ENCODE data around the gene HEPACAM. TPM values are rescaled to one million over a fixed set of nuclear protein-coding genes. Genes with fewer than 3 reads are reported as not detected.

HEPACAM gene
- total RNA-seq, 6 experiments from 2014 or later: 0.31 TPM; not detected in 5

DNA sequence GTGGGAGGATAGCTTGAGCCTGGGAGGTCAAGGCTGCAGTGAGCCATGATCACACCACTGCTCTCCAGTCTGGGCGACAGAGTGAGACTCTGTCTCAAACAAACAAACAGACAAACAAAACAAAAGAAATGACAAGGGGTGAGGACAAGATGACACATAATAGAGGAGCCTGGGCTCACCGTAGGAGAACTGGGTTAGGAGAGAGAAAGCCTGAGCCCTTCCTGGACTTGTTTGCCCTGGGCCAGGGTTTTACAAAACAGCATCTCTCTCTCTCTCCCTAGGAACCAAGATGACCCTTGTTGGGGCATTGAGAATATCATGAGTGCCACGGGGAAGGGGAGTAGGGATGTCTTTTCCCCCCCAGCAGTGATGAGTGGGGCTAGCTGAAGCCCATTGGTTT lies 54.9 kb downstream of the HEPACAM start:
- TF ChIP-seq, protein P1, sequence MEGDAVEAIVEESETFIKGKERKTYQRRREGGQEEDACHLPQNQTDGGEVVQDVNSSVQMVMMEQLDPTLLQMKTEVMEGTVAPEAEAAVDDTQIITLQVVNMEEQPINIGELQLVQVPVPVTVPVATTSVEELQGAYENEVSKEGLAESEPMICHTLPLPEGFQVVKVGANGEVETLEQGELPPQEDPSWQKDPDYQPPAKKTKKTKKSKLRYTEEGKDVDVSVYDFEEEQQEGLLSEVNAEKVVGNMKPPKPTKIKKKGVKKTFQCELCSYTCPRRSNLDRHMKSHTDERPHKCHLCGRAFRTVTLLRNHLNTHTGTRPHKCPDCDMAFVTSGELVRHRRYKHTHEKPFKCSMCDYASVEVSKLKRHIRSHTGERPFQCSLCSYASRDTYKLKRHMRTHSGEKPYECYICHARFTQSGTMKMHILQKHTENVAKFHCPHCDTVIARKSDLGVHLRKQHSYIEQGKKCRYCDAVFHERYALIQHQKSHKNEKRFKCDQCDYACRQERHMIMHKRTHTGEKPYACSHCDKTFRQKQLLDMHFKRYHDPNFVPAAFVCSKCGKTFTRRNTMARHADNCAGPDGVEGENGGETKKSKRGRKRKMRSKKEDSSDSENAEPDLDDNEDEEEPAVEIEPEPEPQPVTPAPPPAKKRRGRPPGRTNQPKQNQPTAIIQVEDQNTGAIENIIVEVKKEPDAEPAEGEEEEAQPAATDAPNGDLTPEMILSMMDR (IDR thresholded peaks at IDR 0.05): no peak
- no peak overlapping the region for H3K27ac Mint-ChIP-seq
- DNase-seq: no peak
- H3K4me1 Mint-ChIP-seq (ENCODE audit: low read depth): peaks cover 14% of the 10 kb centered on the region
- no peaks in the 10 kb centered on the region for H3K36me3 Mint-ChIP-seq (ENCODE audit: low read depth)
- no peak overlapping the region for H3K4me3 Mint-ChIP-seq
- no peaks in the 10 kb centered on the region for H3K9me3 Mint-ChIP-seq
- H3K27me3 Mint-ChIP-seq (ENCODE audit: insufficient read depth): peaks cover 8% of the 10 kb centered on the region

- no peak for DNase-seq
- Mint-ChIP-seq H3K27me3 (ENCODE audit: insufficient read depth) (peaks cover 8% of the 10 kb centered on the region), H3K4me3 (no peak overlapping the region), H3K9me3 (no peaks in the 10 kb centered on the region), H3K27ac (no peak overlapping the region), H3K4me1 (ENCODE audit: low read depth) (peaks cover 20% of the 10 kb centered on the region), H3K36me3 (ENCODE audit: low read depth) (no peaks in the 10 kb centered on the region)
- TF ChIP-seq, protein P1 (IDR thresholded peaks at IDR 0.05): no peak
These were observed 55.6 kb downstream of the HEPACAM start for GRCh38 chr11:124880290-124880611.

GRCh38 chr11:124879493-124880289 lies 56.2 kb downstream of the HEPACAM start:
- no peak overlapping the region for H3K4me3 Mint-ChIP-seq
- peaks cover 20% of the 10 kb centered on the region for H3K4me1 Mint-ChIP-seq (ENCODE audit: low read depth)
- H3K27ac Mint-ChIP-seq: no peak overlapping the region
- H3K27me3 Mint-ChIP-seq (ENCODE audit: insufficient read depth): peaks cover 8% of the 10 kb centered on the region
- H3K36me3 Mint-ChIP-seq (ENCODE audit: low read depth): no peaks in the 10 kb centered on the region
- no peaks in the 10 kb centered on the region for H3K9me3 Mint-ChIP-seq
- no peak for DNase-seq
- TF ChIP-seq, protein P1 (IDR thresholded peaks at IDR 0.05): no peak

DNA sequence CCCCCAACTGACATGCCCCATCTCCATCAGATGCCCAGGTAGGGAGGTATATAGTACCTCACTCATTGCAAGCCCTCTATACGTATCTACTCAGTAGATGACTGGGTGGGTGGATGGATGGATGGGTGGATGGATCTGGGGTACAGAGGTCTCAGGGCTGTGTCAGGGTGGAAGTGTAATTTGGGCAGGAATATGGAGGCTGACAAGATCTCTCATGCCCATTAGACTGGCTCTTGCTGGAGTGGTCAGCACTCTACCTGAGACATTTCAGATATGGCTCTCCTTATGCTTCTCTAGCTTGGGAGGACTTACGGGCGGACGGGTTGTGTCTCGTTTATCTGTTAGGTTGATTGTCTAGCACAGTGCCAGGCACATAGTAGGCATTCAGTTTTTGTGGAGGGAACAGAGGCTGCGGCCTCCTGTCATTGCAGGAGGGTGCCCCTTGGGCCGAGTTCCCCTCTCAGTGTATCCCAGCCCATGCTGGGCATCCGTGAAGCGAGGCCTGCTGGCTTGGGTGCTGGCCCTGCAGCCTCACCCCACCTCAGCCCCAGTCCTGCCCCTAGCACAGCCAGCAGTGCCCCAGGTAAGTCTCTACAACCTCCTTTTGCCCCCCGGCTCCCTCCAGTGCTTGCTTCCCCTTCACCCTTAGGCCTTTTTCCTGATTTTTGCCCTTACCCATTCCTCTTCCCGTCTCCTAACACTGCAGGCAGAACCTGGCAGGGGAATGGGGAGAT lies 56.9 kb downstream of the HEPACAM start:
- Mint-ChIP-seq H3K9me3 (no peaks in the 10 kb centered on the region), H3K4me1 (ENCODE audit: low read depth) (peaks cover 20% of the 10 kb centered on the region), H3K4me3 (no peak overlapping the region), H3K27ac (no peak overlapping the region), H3K27me3 (ENCODE audit: insufficient read depth) (peaks cover 10% of the 10 kb centered on the region), H3K36me3 (ENCODE audit: low read depth) (no peaks in the 10 kb centered on the region)
- no peak for DNase-seq
- TF ChIP-seq, protein P1 (IDR thresholded peaks at IDR 0.05): no peak

- no peak overlapping the region for H3K27ac Mint-ChIP-seq
- H3K4me1 Mint-ChIP-seq (ENCODE audit: low read depth): peaks cover 20% of the 10 kb centered on the region
- no peaks in the 10 kb centered on the region for H3K9me3 Mint-ChIP-seq
- H3K36me3 Mint-ChIP-seq (ENCODE audit: low read depth): no peaks in the 10 kb centered on the region
- peaks cover 18% of the 10 kb centered on the region for H3K27me3 Mint-ChIP-seq (ENCODE audit: insufficient read depth)
- TF ChIP-seq, protein P1 (IDR thresholded peaks at IDR 0.05): no peak
- H3K4me3 Mint-ChIP-seq: no peak overlapping the region
- DNase-seq: no peak
These were observed 57.7 kb downstream of the HEPACAM start for GRCh38 chr11:124877910-124878758.
